Rectal smooth muscle tissue (tissue), 1 donor: ENCODE data around the gene PPARA.
"Not testable (repeated sequence)": the region's sequence is repeated elsewhere in the genome, so short reads cannot be mapped to it uniquely, and the experiment has no call there.

Source experiments
- H3K27ac ChIP-seq: one replicate; pipeline ENCODE4 v1.7.0; 2013; ENCODE audit warnings: low read depth, low read length, inconsistent platforms
- H3K27me3 ChIP-seq: one replicate; pipeline ENCODE4 v1.7.0; 2013; ENCODE audit warnings: low read length; ENCODE audit not compliant: control insufficient read depth, insufficient read depth
- H3K36me3 ChIP-seq: one replicate; pipeline ENCODE4 v1.7.0; 2013; ENCODE audit warnings: low read length; ENCODE audit not compliant: control insufficient read depth, insufficient read depth
- H3K4me1 ChIP-seq: one replicate; pipeline ENCODE4 v1.7.0; 2013; ENCODE audit warnings: low read length; ENCODE audit not compliant: control insufficient read depth, insufficient read depth
- H3K4me3 ChIP-seq: one replicate; pipeline ENCODE4 v1.7.0; 2013; ENCODE audit warnings: low read length
- H3K9ac ChIP-seq: one replicate; pipeline ENCODE4 v1.7.0; 2013; ENCODE audit warnings: low read length

The PPARA gene

DNA sequence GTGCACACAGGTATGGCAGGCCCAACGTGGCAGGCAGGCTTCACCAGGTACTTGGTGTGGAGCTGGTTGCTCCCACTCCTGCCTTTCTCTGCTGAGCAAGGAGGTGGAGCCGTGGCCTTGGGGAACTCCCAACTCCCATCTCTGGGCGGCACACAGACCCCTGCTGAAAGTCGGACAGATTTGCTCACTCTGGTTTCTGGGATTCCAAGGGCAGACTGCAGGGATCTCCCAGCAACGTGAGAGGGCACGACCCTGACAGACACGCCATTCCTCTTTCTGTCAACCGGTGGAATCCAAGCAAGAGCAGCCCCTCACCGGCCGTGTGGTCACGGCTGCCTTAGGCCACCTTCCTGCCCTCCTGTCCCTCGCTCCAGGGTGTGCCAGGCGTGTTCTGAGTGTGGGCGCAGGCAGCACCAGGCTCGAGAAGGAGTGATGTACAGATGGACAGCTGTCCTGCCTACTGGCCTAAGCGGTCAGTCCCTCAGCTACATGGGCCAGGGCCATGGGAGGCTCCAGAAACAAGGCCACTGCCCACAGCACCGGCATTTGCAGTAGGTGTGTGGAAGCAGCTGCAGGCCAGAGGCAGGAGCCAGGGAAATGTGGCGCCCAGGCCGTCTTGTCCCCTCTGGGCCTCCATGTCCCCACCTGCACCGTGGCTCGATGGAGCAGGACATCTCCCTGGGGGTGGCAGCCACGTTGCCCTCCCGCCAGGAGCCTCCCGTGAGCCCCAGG is 13.7 kb upstream of the PPARA start:
- no peak overlapping the region for H3K4me3 ChIP-seq
- no peaks in the 10 kb centered on the region for H3K27me3 ChIP-seq
- no peak overlapping the region for H3K27ac ChIP-seq
- H3K9ac ChIP-seq: no peak overlapping the region
- peaks cover 2% of the 10 kb centered on the region for H3K4me1 ChIP-seq
- no peaks in the 10 kb centered on the region for H3K36me3 ChIP-seq

DNA sequence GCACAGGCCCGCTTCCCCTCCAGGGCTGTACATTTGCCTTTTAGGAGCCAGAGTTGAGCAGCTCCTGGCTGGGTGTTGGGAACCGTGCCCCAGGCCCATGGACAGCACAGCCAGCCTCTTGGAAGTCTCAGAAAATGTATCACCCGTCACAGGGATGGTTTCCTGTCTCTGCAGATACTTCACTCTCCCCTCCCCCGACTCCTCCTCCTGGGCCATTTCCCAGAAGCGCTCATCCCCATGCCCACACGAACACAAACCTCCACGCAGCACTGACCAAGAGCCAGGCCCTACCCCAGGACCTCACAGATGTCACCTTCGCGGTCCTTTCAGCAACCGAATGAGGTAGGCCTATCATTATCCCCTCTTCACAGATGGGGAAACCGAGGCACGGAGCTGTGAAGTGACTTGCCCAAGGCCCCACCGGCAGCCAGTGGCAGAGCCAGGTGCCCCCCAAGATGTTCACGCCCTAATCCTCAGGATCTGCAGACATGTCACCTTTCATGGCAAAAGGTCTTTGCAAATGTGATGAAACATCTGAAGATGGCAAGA is 13.0 kb upstream of the PPARA start:
- no peak overlapping the region for H3K9ac ChIP-seq
- H3K36me3 ChIP-seq: no peaks in the 10 kb centered on the region
- no peak overlapping the region for H3K27ac ChIP-seq
- H3K4me3 ChIP-seq: no peak overlapping the region
- H3K27me3 ChIP-seq: no peaks in the 10 kb centered on the region
- peaks cover 2% of the 10 kb centered on the region for H3K4me1 ChIP-seq

DNA sequence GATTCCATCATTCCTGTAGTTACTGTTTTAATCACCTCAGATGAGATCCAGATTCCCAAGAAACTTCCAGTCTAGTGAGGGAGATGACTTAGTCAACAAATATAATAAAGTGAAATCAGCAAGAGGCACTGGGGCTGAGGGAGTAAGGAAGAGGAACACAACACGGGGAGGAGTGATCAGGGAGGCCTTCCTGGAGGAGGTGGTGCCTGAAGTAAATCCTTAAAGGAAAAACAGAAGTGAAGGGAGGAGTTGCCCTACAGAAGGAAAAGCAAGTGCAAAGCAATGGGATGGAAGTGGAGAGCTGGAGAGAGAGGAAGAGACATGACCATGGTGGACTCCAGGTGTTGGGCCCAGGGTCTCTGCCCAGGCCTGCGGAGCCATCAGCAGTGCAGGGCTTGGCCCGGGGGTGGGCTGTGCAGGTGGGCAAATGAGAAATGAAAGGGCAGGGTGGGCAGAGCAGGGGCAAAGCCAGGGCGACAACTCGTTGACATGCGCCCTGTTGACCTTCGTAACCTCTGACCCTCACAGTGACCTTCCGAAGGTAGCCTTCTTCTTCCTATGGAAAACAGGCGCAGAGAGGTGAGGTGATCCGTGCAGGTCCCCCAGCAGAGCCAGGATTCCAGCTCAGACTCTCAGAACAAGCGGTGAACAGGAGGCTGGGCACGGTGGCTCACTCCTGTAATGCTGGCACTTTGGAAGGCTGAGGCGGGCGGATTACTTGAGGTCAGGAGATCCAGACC is 12.1 kb upstream of the PPARA start:
- Histone ChIP-seq H3K27me3 (no peaks in the 10 kb centered on the region), H3K27ac (no peak overlapping the region), H3K36me3 (no peaks in the 10 kb centered on the region), H3K9ac (no peak overlapping the region), H3K4me1 (peaks cover 2% of the 10 kb centered on the region), H3K4me3 (no peak overlapping the region)

GRCh38 chr22:46139417-46139816 is 10.9 kb upstream of the PPARA start:
- H3K36me3 ChIP-seq, H3K4me3 ChIP-seq, H3K27me3 ChIP-seq, H3K9ac ChIP-seq, H3K4me1 ChIP-seq: not testable (repeated sequence)
- peak overlapping the region; percentile 55 for H3K27ac ChIP-seq

- H3K36me3 ChIP-seq: no peaks in the 10 kb centered on the region
- H3K27me3 ChIP-seq: no peaks in the 10 kb centered on the region
- peak overlapping the region; percentile 55 for H3K27ac ChIP-seq
- peaks cover 2% of the 10 kb centered on the region for H3K4me1 ChIP-seq
- H3K9ac ChIP-seq: no peak overlapping the region
- H3K4me3 ChIP-seq: no peak overlapping the region
These were observed 10.4 kb upstream of the PPARA start for GRCh38 chr22:46139895-46140350.

- no peaks in the 10 kb centered on the region for H3K36me3 ChIP-seq
- H3K27ac ChIP-seq: no peak overlapping the region
- peaks cover 2% of the 10 kb centered on the region for H3K4me1 ChIP-seq
- H3K27me3 ChIP-seq: no peaks in the 10 kb centered on the region
- H3K4me3 ChIP-seq: no peak overlapping the region
- no peak overlapping the region for H3K9ac ChIP-seq
These were observed 9.1 kb upstream of the PPARA start for GRCh38 chr22:46140989-46141928.

- Histone ChIP-seq H3K27me3 (no peaks in the 10 kb centered on the region), H3K4me1 (peaks cover 2% of the 10 kb centered on the region), H3K27ac (no peak overlapping the region), H3K9ac (no peak overlapping the region), H3K4me3 (no peak overlapping the region), H3K36me3 (no peaks in the 10 kb centered on the region)
These were observed 7.5 kb upstream of the PPARA start for GRCh38 chr22:46142548-46143490.

GRCh38 chr22:46143491-46144147 is 6.7 kb upstream of the PPARA start:
- H3K36me3 ChIP-seq: no peaks in the 10 kb centered on the region
- no peak overlapping the region for H3K4me3 ChIP-seq
- peaks cover 2% of the 10 kb centered on the region for H3K4me1 ChIP-seq
- H3K27ac ChIP-seq: no peak overlapping the region
- no peaks in the 10 kb centered on the region for H3K27me3 ChIP-seq
- H3K9ac ChIP-seq: no peak overlapping the region

DNA sequence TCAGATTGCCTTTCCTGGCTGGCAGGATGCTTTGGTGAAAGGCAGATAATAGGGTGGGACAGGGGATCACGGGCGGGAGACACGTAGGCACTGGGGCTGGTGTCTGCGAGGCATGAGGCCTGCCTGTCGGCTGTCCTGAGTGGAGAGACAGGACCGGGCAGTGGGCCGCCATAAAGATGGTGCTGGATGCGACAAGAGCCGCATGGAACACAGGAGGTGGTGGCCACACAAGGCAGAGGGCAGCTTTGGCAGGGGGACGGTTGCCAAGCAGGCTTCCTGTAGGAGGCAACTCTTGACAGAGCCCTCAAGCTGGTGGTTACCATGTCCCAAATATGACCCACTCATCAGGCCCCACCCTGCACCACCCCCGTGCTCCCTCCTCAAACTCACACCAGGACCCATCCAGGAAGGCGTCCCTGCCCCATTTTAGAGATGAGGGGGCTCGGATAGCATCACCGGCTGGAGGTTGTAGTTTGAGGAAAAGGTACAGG is 4.9 kb upstream of the PPARA start:
- Histone ChIP-seq H3K27ac (no peak overlapping the region), H3K27me3 (no peaks in the 10 kb centered on the region), H3K4me1 (no peaks in the 10 kb centered on the region), H3K4me3 (no peak overlapping the region), H3K36me3 (no peaks in the 10 kb centered on the region), H3K9ac (no peak overlapping the region)

GRCh38 chr22:46145896-46146295 is 4.4 kb upstream of the PPARA start:
- H3K4me1 ChIP-seq: no peaks in the 10 kb centered on the region
- no peak overlapping the region for H3K4me3 ChIP-seq
- H3K27ac ChIP-seq: no peak overlapping the region
- no peak overlapping the region for H3K9ac ChIP-seq
- H3K27me3 ChIP-seq: no peaks in the 10 kb centered on the region
- H3K36me3 ChIP-seq: no peaks in the 10 kb centered on the region

DNA sequence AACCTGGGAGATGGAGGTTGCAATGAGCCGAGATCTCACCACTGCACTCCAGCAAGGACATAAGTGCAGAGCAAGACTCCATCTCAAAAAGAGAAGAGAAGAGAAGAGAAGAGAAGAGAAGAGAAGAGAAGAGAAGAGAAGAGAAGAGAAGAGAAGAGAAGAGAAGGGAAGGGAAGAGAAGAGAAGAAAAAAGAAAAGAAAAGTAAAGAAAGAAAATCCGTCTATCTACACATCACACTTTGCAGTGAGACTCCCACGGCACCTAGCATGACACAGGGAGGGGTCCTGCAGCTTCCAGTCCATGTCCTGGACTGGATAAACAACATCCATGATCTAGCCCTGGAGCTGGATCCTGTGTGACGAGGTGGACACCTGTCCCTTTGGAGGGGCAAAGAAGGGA is 4.0 kb upstream of the PPARA start:
- H3K4me3 ChIP-seq: no peak overlapping the region
- H3K4me1 ChIP-seq: no peaks in the 10 kb centered on the region
- no peak overlapping the region for H3K9ac ChIP-seq
- H3K36me3 ChIP-seq: no peaks in the 10 kb centered on the region
- H3K27me3 ChIP-seq: no peaks in the 10 kb centered on the region
- H3K27ac ChIP-seq: no peak overlapping the region
